A673 (cell line): ENCODE results near the gene LAMA2. TPM values are rescaled to one million over a fixed set of nuclear protein-coding genes. Genes with fewer than 3 reads are reported as not detected.

Experiments
- BruUV-seq: library from RNA; stranded (reverse); fragments of 400-500 nt; replicated peaks from 2 replicates; lab custom pipeline; 2021; lab: Mats Ljungman, UMichigan
- CTCF ChIA-PET: fragments of 300-600 bp; sonication (Branson Sonifier 250); formaldehyde crosslinking; loops from one replicate; lab custom pipeline; 2022; ENCODE audit warnings: antibody characterized with exemption; lab: Charles Lee
- POLR2A ChIA-PET: fragments of 300-600 bp; sonication (Branson Sonifier 250); formaldehyde crosslinking; loops from one replicate; lab custom pipeline; 2022; ENCODE audit warnings: antibody characterized with exemption; ENCODE audit not compliant: low non-redundant PET; lab: Charles Lee
- DNase-seq: peaks from one replicate; pipeline ENCODE4 v3.0.0-alpha.2; 2015; ENCODE audit warnings: low spot score
- H3K27ac ChIP-seq: fragments of 200-600 bp; sonication (generic); 2 replicates; pipeline ENCODE4 v1.5.1; 2016; ENCODE audit warnings: mixed run types, low read depth, mild to moderate bottlenecking, mixed read lengths, antibody characterized with exemption, low read length; ENCODE audit not compliant: poor library complexity, severe bottlenecking
- H3K27me3 ChIP-seq: fragments of 200-600 bp; sonication (generic); replicated peaks from 2 replicates; pipeline ENCODE4 v1.6.1; 2017; ENCODE audit warnings: mixed run types, low read depth, mild to moderate bottlenecking, mixed read lengths, antibody characterized with exemption, low read length; ENCODE audit not compliant: insufficient read depth, poor library complexity
- H3K36me3 ChIP-seq: fragments of 200-600 bp; sonication (generic); 2 replicates; pipeline ENCODE4 v1.6.1; 2016; ENCODE audit warnings: mixed run types, mild to moderate bottlenecking, mixed read lengths, antibody characterized with exemption, low read length; ENCODE audit not compliant: insufficient read depth, poor library complexity, severe bottlenecking
- H3K4me1 ChIP-seq: fragments of 200-600 bp; sonication (generic); 2 replicates; pipeline ENCODE4 v1.6.1; 2017; ENCODE audit warnings: mixed run types, mild to moderate bottlenecking, mixed read lengths, antibody characterized with exemption, low read length; ENCODE audit not compliant: insufficient read depth, poor library complexity, severe bottlenecking
- H3K4me3 ChIP-seq: fragments of 200-600 bp; sonication (generic); 2 replicates; pipeline ENCODE4 v1.5.1; 2016; ENCODE audit warnings: low read depth, mixed run types, mild to moderate bottlenecking, mixed read lengths, low read length; ENCODE audit not compliant: poor library complexity, severe bottlenecking
- H3K9me3 ChIP-seq: fragments of 200-600 bp; sonication (generic); 2 replicates; pipeline ENCODE4 v1.6.1; 2016; ENCODE audit warnings: mixed run types, low read depth, mild to moderate bottlenecking, mixed read lengths, antibody characterized with exemption, low read length; ENCODE audit not compliant: poor library complexity, severe bottlenecking
- EZH2 ChIP-seq: fragments of 200-600 bp; sonication (generic); IDR thresholded peaks from 2 replicates; pipeline ENCODE4 v1.6.1; 2017; ENCODE audit warnings: borderline replicate concordance, low read depth, mild to moderate bottlenecking, mixed read lengths, antibody characterized with exemption, low read length; ENCODE audit not compliant: poor library complexity, severe bottlenecking
- intact Hi-C: fragments of 100-400 bp; cut with micrococcal nuclease; formaldehyde crosslinking; loops from one replicate; pipeline ENCODE4 v1.10.0; 2022; ENCODE audit not compliant: unreplicated experiment
- total RNA-seq: library from RNA; stranded (reverse); gene quantifications from 2 replicates; pipeline ENCODE4 v1.2.3, GENCODE V29; 2021
- TF ChIP-seq, protein P1 (sequence below): fragments of 300-800, 200-600 bp; sonication (generic); conservative IDR thresholded peaks from 2 replicates; pipeline ENCODE4 v1.5.1; 2017; ENCODE audit warnings: low read depth, mild to moderate bottlenecking, antibody characterized with exemption, low read length, moderate library complexity, mixed read lengths

The LAMA2 gene
- total RNA-seq, 1 experiment from 2014 or later = 2.2 TPM

DNA sequence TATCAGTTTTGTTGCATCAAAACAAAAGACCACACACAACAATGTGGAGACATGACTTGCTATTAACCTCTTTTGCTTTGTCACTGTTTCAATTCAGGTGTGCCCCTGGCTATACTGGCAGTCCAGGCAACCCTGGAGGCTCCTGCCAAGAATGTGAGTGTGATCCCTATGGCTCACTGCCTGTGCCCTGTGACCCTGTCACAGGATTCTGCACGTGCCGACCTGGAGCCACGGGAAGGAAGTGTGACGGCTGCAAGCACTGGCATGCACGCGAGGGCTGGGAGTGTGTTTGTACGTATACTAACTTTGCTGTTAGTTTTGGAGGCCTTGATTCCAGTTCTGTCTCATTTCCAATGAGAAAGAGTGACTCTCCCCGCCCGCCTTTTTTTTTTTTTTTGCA lies 470.1 kb downstream of the LAMA2 start:
- H3K27me3 ChIP-seq = no peaks in the 10 kb centered on the region
- H3K4me1 ChIP-seq = no peaks in the 10 kb centered on the region
- no peak overlapping the region for H3K27ac ChIP-seq
- no peak overlapping the region for H3K4me3 ChIP-seq
- no peaks in the 10 kb centered on the region for H3K36me3 ChIP-seq
- intact Hi-C loops = no loop called here
- H3K9me3 ChIP-seq = no peaks in the 10 kb centered on the region
- no peak for DNase-seq
- TF ChIP-seq, protein P1, sequence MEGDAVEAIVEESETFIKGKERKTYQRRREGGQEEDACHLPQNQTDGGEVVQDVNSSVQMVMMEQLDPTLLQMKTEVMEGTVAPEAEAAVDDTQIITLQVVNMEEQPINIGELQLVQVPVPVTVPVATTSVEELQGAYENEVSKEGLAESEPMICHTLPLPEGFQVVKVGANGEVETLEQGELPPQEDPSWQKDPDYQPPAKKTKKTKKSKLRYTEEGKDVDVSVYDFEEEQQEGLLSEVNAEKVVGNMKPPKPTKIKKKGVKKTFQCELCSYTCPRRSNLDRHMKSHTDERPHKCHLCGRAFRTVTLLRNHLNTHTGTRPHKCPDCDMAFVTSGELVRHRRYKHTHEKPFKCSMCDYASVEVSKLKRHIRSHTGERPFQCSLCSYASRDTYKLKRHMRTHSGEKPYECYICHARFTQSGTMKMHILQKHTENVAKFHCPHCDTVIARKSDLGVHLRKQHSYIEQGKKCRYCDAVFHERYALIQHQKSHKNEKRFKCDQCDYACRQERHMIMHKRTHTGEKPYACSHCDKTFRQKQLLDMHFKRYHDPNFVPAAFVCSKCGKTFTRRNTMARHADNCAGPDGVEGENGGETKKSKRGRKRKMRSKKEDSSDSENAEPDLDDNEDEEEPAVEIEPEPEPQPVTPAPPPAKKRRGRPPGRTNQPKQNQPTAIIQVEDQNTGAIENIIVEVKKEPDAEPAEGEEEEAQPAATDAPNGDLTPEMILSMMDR = no peak
- TF ChIP-seq EZH2 = no peak
- POLR2A ChIA-PET = no interaction called here
- BruUV-seq = no TSS peak
- CTCF ChIA-PET = no interaction called here

DNA sequence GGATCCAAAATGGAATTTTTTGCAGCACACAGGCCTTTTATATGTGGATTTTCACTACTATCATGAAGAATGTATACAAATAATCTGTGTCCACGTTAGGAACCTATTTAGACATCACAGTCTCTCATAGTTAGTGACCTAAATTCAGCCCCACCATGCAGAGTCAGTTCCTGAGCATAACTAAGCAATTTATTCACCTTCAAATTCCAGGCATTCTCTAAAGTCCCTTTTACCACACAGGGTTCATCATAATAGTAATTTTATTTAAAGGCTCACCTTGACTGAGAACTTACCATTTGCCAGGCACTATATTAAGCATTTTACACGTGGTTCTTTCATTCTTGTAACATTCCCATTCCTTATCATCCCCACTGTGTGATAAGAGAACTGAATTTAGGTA lies 473.2 kb downstream of the LAMA2 start:
- BruUV-seq = no TSS peak
- no peak for DNase-seq
- no peaks in the 10 kb centered on the region for H3K36me3 ChIP-seq
- no peak overlapping the region for H3K27ac ChIP-seq
- H3K4me3 ChIP-seq = no peak overlapping the region
- H3K27me3 ChIP-seq = no peaks in the 10 kb centered on the region
- CTCF ChIA-PET = no interaction called here
- no peaks in the 10 kb centered on the region for H3K9me3 ChIP-seq
- POLR2A ChIA-PET = no interaction called here
- TF ChIP-seq, protein P1 = no peak
- no peak for TF ChIP-seq EZH2
- H3K4me1 ChIP-seq = no peaks in the 10 kb centered on the region
- intact Hi-C loops = no loop called here

GRCh38 chr6:129359811-129360681 lies 477.1 kb downstream of the LAMA2 start:
- Histone ChIP-seq H3K36me3 (no peaks in the 10 kb centered on the region), H3K4me1 (no peaks in the 10 kb centered on the region), H3K4me3 (no peak overlapping the region), H3K27me3 (no peaks in the 10 kb centered on the region), H3K27ac (no peak overlapping the region), H3K9me3 (no peaks in the 10 kb centered on the region)
- intact Hi-C loops = no loop called here
- BruUV-seq = no TSS peak
- POLR2A ChIA-PET = no interaction called here
- DNase-seq = no peak
- TF ChIP-seq, protein P1 = no peak
- no peak for TF ChIP-seq EZH2
- CTCF ChIA-PET = no interaction called here
